PC-9 (cell line): ENCODE data around the gene MUC13. TPM values are rescaled to one million over a fixed set of nuclear protein-coding genes. Genes with fewer than 3 reads are reported as not detected.

Source experiments
- BruUV-seq: library from RNA; stranded (reverse); fragments of 400-500 nt; replicated peaks from 2 replicates; lab custom pipeline; 2021; lab: Mats Ljungman, UMichigan
- CTCF ChIA-PET: fragments of 300-600 bp; sonication (Branson Sonifier 250); formaldehyde crosslinking; loops from one replicate; lab custom pipeline; 2022; ENCODE audit warnings: antibody characterized with exemption; lab: Charles Lee
- POLR2A ChIA-PET: fragments of 300-600 bp; sonication (Branson Sonifier 250); formaldehyde crosslinking; loops from one replicate; lab custom pipeline; 2022; ENCODE audit warnings: antibody characterized with exemption; ENCODE audit not compliant: unreplicated experiment; lab: Charles Lee
- DNase-seq, 2 experiments: peaks; one replicate each; pipeline versions ENCODE4 v3.0.0 to v3.0.0-alpha.2; 2015 to 2022; ENCODE audit warnings: mixed read lengths in 1 of 2
- H2AFZ ChIP-seq: fragments of 200-600 bp; sonication (generic); 2 replicates; pipeline ENCODE4 v1.8.1; 2017; ENCODE audit warnings: antibody characterized with exemption
- H3F3A ChIP-seq: fragments of 200-600 bp; sonication (generic); 2 replicates; pipeline ENCODE4 v1.8.1; 2017; ENCODE audit warnings: antibody characterized with exemption, mild to moderate bottlenecking, low read depth; ENCODE audit not compliant: insufficient read depth
- H3K27ac ChIP-seq: fragments of 200-600 bp; sonication (generic); 2 replicates; pipeline ENCODE4 v1.6.1; 2016; ENCODE audit warnings: mixed run types
- H3K27me3 ChIP-seq: fragments of 200-600 bp; sonication (generic); 2 replicates; pipeline ENCODE4 v1.6.1; 2016; ENCODE audit warnings: low read depth, mixed run types; ENCODE audit not compliant: insufficient read depth
- H3K36me3 ChIP-seq: fragments of 200-600 bp; sonication (generic); 2 replicates; pipeline ENCODE4 v1.6.1; 2016; ENCODE audit warnings: low read depth, mixed run types
- H3K4me1 ChIP-seq: fragments of 200-600 bp; sonication (generic); replicated peaks from 2 replicates; pipeline ENCODE4 v1.6.1; 2016; ENCODE audit warnings: mixed run types; ENCODE audit not compliant: insufficient read depth
- H3K4me2 ChIP-seq: fragments of 200-600 bp; sonication (generic); 2 replicates; pipeline ENCODE4 v1.6.1; 2017; ENCODE audit warnings: mixed run types
- H3K4me3 ChIP-seq: fragments of 200-600 bp; sonication (generic); 2 replicates; pipeline ENCODE4 v1.6.1; 2016; ENCODE audit warnings: mixed run types
- H3K79me2 ChIP-seq: fragments of 200-600 bp; sonication (generic); 2 replicates; pipeline ENCODE4 v1.6.1; 2017; ENCODE audit warnings: low read depth, mixed run types
- H3K9me2 ChIP-seq: fragments of 200-600 bp; sonication (generic); 2 replicates; pipeline ENCODE4 v1.8.1; 2017; ENCODE audit warnings: mild to moderate bottlenecking; ENCODE audit not compliant: insufficient read depth
- H3K9me3 ChIP-seq: fragments of 200-600 bp; sonication (generic); 2 replicates; pipeline ENCODE4 v1.8.1; 2016; ENCODE audit warnings: low read depth; ENCODE audit not compliant: insufficient read depth
- H4K20me1 ChIP-seq: fragments of 200-600 bp; sonication (generic); 2 replicates; pipeline ENCODE4 v1.8.1; 2017; ENCODE audit not compliant: insufficient read depth
- EZH2 ChIP-seq: fragments of 200-600 bp; sonication (generic); IDR thresholded peaks from 2 replicates; pipeline ENCODE4 v1.8.0; 2017; ENCODE audit warnings: antibody characterized with exemption, low read depth
- intact Hi-C: fragments of 100-400 bp; cut with micrococcal nuclease; formaldehyde crosslinking; loops from one replicate; pipeline ENCODE4 v1.10.0; 2022; ENCODE audit not compliant: unreplicated experiment
- total RNA-seq: library from RNA; stranded (reverse); gene quantifications from 2 replicates; pipeline ENCODE4 v1.2.3, GENCODE V29; 2021
- TF ChIP-seq, protein P1 (sequence below): fragments of 200-600 bp; sonication (generic); conservative IDR thresholded peaks from 2 replicates; pipeline ENCODE4 v1.6.1; 2017; ENCODE audit warnings: mixed run types, antibody characterized with exemption, mild to moderate bottlenecking, moderate library complexity

MUC13 gene
- total RNA-seq, 1 experiment from 2014 or later: not detected

DNA sequence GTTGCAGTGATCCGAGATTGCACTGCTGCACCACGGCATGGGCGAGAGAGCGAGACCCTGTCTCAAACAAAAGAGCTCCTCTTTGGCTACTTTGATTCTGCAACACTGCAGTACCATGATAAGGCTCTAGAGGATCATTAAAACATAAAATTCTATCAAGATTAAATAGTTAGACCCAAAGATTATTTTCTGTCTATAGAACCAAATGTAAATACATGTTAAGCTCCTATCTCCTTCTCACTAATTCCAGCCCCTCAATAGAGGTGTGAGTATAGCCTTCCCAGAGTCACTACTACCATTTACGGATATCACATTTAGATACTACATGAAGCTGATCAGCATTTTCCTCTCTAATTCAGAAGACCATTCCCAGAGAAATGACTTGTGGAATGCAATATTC, 4.3 kb upstream of the MUC13 start:
- H3K9me3 ChIP-seq: peaks cover 3% of the 10 kb centered on the region; the same call in 1 of the 2 replicates
- TF ChIP-seq, protein P1, sequence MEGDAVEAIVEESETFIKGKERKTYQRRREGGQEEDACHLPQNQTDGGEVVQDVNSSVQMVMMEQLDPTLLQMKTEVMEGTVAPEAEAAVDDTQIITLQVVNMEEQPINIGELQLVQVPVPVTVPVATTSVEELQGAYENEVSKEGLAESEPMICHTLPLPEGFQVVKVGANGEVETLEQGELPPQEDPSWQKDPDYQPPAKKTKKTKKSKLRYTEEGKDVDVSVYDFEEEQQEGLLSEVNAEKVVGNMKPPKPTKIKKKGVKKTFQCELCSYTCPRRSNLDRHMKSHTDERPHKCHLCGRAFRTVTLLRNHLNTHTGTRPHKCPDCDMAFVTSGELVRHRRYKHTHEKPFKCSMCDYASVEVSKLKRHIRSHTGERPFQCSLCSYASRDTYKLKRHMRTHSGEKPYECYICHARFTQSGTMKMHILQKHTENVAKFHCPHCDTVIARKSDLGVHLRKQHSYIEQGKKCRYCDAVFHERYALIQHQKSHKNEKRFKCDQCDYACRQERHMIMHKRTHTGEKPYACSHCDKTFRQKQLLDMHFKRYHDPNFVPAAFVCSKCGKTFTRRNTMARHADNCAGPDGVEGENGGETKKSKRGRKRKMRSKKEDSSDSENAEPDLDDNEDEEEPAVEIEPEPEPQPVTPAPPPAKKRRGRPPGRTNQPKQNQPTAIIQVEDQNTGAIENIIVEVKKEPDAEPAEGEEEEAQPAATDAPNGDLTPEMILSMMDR: no peak
- no peak for TF ChIP-seq EZH2
- no peaks in the 10 kb centered on the region for H3F3A ChIP-seq
- no peaks in the 10 kb centered on the region for H3K79me2 ChIP-seq
- no peaks in the 10 kb centered on the region for H3K27me3 ChIP-seq
- H2AFZ ChIP-seq: no peak overlapping the region
- ChIA-PET POLR2A (no interaction called here), CTCF (no interaction called here)
- BruUV-seq: no TSS peak
- no peaks in the 10 kb centered on the region for H3K9me2 ChIP-seq
- H3K4me3 ChIP-seq: no peak overlapping the region
- H4K20me1 ChIP-seq: no peaks in the 10 kb centered on the region
- intact Hi-C loops: no loop called here
- H3K4me1 ChIP-seq: no peaks in the 10 kb centered on the region
- no peaks in the 10 kb centered on the region for H3K36me3 ChIP-seq
- no peak overlapping the region for H3K27ac ChIP-seq
- H3K4me2 ChIP-seq: no peak overlapping the region
- no peak for DNase-seq

DNA sequence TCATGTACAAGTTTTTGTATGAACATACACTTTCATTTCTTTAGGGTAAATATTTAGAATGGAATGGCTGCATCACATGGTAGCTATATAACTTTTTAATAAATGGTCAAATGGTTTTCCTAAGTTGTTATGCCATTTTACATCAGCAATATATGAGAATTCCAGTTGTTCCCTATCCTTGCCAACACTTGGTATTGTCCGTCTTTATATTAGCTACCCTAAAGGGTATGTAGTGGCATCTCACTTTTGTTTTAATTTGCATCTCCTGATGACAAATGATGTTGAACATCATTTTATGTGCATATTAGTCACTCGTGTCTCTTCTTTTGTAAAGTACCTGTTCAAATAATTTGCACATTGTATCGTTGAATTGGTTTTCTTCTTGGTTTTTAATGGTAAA, 2.5 kb upstream of the MUC13 start:
- no peak overlapping the region for H3K4me2 ChIP-seq
- no peaks in the 10 kb centered on the region for H3K4me1 ChIP-seq
- peaks cover 3% of the 10 kb centered on the region; the same call in 1 of the 2 replicates for H3K9me3 ChIP-seq
- H3K79me2 ChIP-seq: no peaks in the 10 kb centered on the region
- no peak overlapping the region for H3K4me3 ChIP-seq
- DNase-seq: no peak
- H3K27ac ChIP-seq: no peak overlapping the region
- TF ChIP-seq, protein P1: no peak
- TF ChIP-seq EZH2: no peak
- POLR2A ChIA-PET: no interaction called here
- H3K27me3 ChIP-seq: no peaks in the 10 kb centered on the region
- CTCF ChIA-PET: no interaction called here
- no peaks in the 10 kb centered on the region for H3K9me2 ChIP-seq
- H3K36me3 ChIP-seq: no peaks in the 10 kb centered on the region
- H3F3A ChIP-seq: no peaks in the 10 kb centered on the region
- H4K20me1 ChIP-seq: no peaks in the 10 kb centered on the region
- intact Hi-C loops: no loop called here
- no TSS peak for BruUV-seq
- H2AFZ ChIP-seq: no peak overlapping the region

DNA sequence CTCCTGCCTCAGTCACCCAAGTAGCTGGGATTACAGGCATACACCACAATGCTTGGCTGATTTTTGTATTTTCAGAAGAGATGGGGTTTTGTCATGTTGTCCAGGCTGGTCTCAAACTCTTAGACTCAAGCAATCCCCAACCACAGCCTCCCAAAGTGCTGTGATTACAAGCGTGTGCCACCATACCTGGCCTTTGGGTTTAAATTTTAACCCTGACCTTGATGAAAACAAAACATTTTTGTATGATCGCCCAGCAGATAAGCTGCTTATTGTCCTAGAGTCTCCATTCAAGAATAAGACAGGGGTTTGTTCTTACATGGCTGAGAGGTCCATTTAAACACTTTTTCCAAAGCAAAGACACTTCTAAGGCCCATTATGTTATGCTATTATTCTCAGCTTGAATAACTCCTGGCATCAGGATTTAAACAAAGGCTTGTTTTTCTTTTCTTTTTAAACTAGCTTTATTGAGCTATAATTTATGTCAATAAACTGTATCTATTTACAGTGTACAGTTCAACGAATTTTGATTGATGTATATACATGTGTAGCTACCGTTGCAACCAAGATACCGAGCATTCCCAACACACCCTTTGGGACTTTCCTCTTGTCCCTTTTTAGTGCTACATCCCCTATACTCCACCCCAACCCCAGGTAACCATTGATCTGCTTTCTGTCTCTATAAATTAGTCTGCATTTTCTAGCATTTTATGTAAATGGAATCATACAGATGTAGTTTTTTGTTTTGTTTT, 1.4 kb upstream of the MUC13 start:
- intact Hi-C loops: no loop called here
- Histone ChIP-seq H3K4me3 (no peak overlapping the region), H4K20me1 (no peaks in the 10 kb centered on the region), H3K36me3 (no peaks in the 10 kb centered on the region), H3K9me2 (no peaks in the 10 kb centered on the region), H3K4me2 (no peak overlapping the region), H3K27ac (no peak overlapping the region), H3K27me3 (no peaks in the 10 kb centered on the region), H3F3A (no peaks in the 10 kb centered on the region), H2AFZ (no peak overlapping the region), H3K9me3 (peaks cover 3% of the 10 kb centered on the region; the same call in 1 of the 2 replicates), H3K4me1 (no peaks in the 10 kb centered on the region), H3K79me2 (no peaks in the 10 kb centered on the region)
- POLR2A ChIA-PET: no interaction called here
- no peak for DNase-seq
- no TSS peak for BruUV-seq
- CTCF ChIA-PET: no interaction called here
- TF ChIP-seq, protein P1: no peak
- TF ChIP-seq EZH2: no peak
